ENCODE results near the gene INTS7. TPM values are rescaled to one million over a fixed set of nuclear protein-coding genes. Genes with fewer than 3 reads are reported as not detected.

INTS7 gene
- polyA plus RNA-seq, 4 donors = 16.1 to 20.3 (median 19.4) TPM

GRCh38 chr1:211910113-211910884, 125.1 kb downstream of the INTS7 start:
- DNase-seq (ENCODE audit: low read depth in 4 of 4, low spot score in 3 of 4) = no peak

GRCh38 chr1:211909395-211909794, 126.0 kb downstream of the INTS7 start:
- no peak for DNase-seq (ENCODE audit: low read depth in 4 of 4, low spot score in 3 of 4)

- no peak for DNase-seq (ENCODE audit: low read depth in 4 of 4, low spot score in 3 of 4)
Observed at GRCh38 chr1:211908951-211909350, 126.4 kb downstream of the INTS7 start.

DNA sequence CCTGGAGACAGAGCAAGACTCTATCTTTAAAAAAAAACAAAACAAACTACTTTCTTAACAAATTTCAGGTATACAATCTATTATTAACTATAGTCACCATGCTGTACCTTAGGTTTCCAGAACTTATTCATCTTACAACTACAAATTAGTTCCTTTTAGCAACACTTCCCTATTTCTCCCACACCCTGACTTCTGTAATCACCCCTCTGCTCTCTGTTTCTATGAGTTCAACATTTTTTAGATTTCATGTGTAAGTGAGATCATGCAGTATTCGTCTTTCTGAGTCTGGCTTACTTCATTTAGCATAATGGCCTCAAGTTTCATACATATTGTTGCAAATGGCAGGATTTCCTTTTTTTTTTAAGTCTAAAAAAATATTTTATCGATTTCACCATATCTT, 126.9 kb downstream of the INTS7 start:
- DNase-seq (ENCODE audit: low read depth in 4 of 4, low spot score in 3 of 4) = no peak

DNA sequence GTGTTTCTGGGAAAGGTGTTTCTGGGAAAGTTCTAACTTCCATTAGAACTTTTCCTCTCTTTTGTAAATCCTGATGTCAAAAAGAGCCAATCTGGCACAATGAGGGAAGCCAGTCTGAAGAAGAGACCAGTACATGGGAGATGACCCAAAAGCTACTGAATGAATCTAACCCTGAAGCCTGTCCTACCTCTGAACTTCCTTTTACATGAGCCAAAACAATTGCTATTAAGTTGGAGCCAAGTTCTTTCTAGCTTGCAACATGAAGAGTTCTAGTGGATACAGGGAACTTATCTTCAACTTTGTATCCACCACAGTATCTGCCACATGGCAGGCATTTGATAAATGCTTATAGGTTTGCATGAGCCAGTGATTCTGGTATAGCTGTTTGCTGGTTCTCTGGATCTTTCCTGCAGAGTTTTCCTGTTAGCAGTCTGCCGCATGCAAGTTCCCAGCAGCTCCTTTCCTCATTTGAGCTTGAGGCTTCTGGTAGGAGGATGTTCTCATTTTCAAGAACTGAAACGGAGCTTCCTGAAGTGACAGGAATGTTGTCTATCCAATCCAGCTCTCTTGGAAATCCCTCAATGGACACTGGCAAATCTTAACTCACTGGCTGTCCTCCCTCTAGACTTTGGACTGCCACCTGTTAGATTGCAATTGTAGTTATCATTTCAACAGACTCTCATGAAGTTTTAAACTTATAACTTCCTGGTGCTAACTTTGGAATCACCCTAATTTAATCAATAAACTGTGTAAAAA, 131.7 kb downstream of the INTS7 start:
- DNase-seq (ENCODE audit: low read depth in 4 of 4, low spot score in 3 of 4) = no peak

GRCh38 chr1:211902624-211903291, 132.6 kb downstream of the INTS7 start:
- no peak for DNase-seq (ENCODE audit: low read depth in 4 of 4, low spot score in 3 of 4)

DNA sequence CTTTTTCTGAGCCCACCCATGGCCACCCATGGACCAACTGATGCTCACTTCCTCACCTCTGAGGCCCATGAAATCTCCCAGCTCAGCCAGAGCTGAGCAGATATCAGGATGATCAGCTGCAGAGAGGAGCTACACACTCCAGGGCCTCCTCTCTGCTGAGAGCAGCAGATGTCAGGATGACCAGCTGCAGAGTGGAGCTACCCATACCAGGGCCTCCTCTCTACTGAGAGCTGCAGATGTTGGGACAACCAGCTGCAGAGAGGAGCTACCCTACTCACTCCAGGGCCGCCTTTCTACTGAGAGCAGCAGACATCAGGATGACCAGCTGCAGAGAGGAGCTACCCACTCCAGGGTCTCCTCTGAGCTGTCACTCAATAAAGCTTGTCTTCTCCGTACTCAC, 133.4 kb downstream of the INTS7 start:
- DNase-seq (ENCODE audit: low read depth in 4 of 4, low spot score in 3 of 4) = no peak

DNA sequence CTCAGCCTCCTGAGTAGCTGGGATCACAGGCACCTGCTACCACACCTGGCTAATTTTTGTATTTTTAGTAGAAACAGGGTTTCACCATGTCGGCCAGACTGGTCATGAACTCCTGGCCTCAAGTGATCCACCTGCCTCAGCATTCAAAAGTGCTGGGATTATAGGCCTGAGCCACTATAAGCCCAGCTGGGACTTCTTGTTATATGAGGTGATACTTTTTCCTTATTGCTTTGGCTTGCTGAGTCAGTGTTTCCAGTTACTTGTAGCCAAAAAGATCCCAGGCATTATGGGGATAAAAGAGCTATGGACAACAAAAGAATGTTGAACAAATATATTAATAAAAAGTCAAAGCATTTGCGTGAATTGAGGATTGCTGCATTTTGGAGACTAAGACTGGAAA, 134.9 kb downstream of the INTS7 start:
- DNase-seq (ENCODE audit: low read depth in 4 of 4, low spot score in 3 of 4) = no peak

DNA sequence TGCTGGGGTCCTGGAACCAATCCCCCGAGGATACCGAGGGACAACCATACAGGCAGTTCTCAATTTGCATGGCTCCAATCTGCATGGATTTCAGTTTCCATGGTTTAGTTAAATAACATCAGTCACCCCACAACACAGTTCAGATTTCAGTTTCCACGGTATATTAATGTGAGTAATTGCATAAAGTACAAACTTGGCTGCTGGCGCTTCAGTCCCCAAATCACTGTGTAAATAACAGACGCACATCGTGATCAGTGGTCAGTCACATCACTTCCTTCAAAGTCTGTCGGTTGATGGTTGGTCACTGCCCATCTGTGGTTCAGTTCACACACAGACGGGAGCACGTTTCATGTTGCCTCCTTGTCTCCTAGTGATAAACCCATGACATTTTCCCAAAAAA, 138.4 kb downstream of the INTS7 start:
- no peak for DNase-seq (ENCODE audit: low read depth in 4 of 4, low spot score in 3 of 4)

- no peak for DNase-seq (ENCODE audit: low read depth in 4 of 4, low spot score in 3 of 4)
Observed at GRCh38 chr1:211895126-211895759, 140.1 kb downstream of the INTS7 start.

DNA sequence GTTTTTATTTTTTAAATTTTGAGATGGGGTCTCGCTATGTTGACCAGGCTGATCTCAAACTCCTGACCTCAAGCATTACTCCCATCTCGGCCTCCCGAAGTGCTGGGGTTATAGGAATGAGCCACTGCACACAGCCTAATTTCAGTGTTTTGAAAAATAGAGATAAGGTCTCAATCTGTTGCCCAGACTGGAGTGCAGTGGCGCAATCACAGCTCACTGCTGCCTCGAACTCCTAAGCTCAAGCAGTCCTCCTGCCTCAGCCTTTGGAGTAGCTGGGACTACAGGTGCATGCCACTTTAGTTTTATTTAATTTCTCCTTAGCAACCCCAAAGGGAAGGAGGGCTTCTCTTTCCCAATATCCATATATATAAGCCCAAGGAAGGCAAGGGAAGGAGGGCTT, 141.0 kb downstream of the INTS7 start:
- no peak for DNase-seq (ENCODE audit: low read depth in 4 of 4, low spot score in 3 of 4)

- no peak for DNase-seq (ENCODE audit: low read depth in 4 of 4, low spot score in 3 of 4)
Observed at GRCh38 chr1:211893260-211893659, 142.1 kb downstream of the INTS7 start.

GRCh38 chr1:211892577-211892976, 142.8 kb downstream of the INTS7 start:
- no peak for DNase-seq (ENCODE audit: low read depth in 4 of 4, low spot score in 3 of 4)

- no peak for DNase-seq (ENCODE audit: low read depth in 4 of 4, low spot score in 3 of 4)
Observed at GRCh38 chr1:211891708-211892107, 143.6 kb downstream of the INTS7 start.

Other genes starting within 250 kb of the INTS7 start
- 10 to 100 TPM; 23.5 to 28.9 (median 27.6) TPM for gene LPGAT1, start 204.8 kb downstream of the INTS7 start, polyA plus RNA-seq (ENCODE audit: insufficient read length in 4 of 4)
- 10 to 100 TPM; 17.8 to 22.0 (median 20.5) TPM for gene DTL, start 191 bp upstream of the INTS7 start, polyA plus RNA-seq (ENCODE audit: insufficient read length in 4 of 4)
- 10 to 100 TPM; 23.5 to 43.1 (median 35.2) TPM for gene PPP2R5A, start 249.9 kb upstream of the INTS7 start, polyA plus RNA-seq (ENCODE audit: insufficient read length in 4 of 4)